Amniotic stem cell (primary cell): ENCODE results near the gene CIC.
A peak's percentile ranks its signal among the peaks of the same experiment; 100 is the strongest.

Experiments
- DNase-seq: peaks from one replicate; lab custom pipeline; 2025; lab: John Stamatoyannopoulos, UW

CIC gene

DNA sequence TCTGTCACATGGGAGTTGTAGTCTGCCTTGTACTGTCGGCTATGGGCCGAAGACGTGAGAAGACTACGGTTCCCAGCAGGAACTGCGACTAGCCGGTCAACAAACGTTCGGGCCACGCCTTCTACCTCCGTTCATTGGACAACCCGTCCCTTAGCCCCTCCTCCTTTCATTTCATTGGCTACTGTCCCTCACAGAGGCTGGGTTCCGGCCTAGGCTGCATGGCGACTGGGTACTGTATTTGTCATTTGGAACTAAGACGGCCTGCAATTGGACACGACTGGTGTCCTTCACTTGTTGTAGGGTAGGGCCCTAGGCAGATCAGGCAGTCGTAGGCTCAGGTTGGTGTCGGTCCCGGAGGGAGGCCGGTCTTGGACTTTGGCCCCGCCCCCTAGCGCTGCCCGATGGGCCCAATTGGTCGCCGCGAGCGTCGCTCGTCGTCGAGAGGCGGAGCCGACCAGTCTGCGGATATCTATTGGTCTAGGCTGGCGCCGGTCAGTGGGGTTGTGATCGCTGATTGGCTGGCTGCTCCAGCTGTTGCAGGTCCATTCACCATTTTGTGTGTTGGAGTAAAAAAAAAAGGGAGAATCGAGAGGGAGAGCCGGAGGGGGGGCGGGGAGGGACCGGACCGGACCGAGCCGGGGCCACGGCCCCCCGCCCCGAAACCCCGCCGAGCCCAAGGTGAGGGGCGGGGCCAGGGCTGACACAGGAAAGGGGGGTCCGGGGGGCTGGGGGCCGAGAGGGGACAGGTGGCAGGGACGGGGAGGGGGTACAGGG lies at the start of gene CIC:
Gene CIC (plus strand): TSS at position 549 of the 774 bp plus-strand sequence. CDS start 2,532 bp downstream, outside the sequence.
- DNase-seq = peak; percentile 100

DNA sequence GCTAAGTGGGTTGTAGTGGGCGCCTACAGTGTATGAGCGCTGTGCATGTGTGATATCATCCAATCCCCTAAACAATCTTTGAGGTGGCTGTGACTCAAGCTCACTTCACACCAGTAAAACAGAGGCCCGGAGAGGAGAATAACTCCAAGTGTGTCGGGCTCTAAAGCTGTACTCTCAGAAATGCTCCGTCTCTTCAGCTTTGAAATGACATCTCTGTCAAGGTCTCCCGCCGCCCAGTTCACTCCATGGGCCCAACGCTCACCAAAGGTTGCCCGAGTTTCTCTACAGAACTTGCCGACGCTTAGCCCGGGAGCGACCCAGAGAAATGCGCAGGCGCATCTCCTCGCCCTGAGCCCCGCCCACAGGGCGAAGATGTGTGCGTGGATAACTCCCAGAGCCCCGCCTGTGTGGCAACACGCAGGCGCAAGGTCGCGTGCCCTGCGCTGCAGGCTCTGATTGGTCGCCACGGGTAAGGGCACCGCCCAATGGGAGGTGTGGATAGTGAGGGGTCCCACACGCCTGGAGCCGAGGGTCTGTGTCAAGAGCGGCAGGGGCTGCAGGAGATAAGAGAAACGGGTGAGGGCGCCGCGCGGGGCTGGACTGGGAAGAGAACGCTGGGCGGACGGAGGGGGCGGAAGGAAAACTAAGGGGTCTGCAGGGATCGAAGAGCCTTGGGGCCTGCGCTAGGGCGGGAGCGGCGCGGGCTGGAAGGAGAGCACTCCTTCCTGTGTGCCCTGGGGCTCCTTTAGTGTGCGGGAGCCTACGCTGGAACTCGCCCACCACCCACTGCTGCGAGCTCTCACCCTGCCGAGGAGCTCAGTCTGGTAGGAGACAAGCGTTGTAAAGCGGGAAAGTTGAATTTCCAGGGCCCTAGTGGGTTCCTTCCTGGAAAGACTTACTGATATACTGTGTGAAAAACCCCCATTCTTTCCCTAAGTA lies 49.0 kb upstream of the CIC start, which contains the start of gene ZNF526:
Gene ZNF526 (plus strand): TSS at position 501 of the 939 bp plus-strand sequence. CDS start 4,092 bp downstream, outside the sequence.
- peak; percentile 95 for DNase-seq

DNA sequence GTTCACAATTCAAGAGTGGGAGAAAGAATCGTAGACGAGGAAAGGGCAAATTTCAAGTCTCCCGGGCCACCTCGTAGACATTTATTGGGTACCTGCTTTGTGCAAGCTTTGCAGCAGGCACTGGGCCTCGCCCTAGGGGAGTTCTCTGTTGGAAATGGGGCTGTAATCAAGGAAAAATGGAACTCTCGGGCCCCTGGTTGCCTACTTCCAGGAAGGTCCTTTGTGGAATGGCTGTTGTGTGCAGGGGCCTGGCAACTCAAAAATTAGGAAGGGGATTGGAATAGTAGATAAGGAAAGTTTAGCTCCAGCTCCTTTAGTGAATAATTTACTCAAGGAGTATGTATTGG lies 48.3 kb upstream of the CIC start:
- no peak for DNase-seq

DNA sequence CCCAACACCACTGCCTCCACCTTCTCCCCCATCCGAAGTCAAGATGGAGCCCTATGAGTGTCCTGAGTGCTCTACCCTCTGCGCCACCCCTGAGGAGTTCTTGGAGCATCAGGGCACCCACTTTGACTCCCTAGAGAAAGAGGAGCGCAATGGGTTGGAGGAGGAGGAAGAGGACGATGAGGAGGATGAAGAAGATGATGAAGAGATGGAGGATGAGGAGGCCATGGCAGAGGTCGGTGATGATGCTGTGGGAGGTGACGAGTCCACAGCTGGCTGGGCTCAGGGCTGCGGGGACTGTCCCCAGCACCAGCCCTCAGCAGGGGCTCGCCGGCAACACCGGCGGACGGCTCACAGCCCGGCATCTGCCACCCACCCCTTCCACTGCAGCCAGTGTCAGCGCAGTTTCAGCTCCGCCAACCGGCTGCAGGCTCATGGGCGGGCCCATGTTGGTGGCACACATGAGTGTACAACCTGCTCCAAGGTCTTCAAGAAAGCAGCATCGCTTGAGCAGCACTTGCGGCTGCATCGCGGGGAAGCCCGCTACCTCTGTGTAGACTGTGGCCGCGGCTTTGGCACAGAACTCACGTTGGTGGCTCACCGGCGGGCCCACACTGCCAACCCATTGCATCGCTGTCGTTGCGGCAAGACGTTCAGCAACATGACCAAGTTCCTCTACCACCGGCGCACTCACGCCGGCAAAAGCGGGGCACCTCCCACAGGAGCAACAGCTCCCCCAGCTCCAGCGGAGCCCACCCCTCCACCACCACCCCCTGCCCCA lies 43.9 kb upstream of the CIC start:
- no peak for DNase-seq

DNA sequence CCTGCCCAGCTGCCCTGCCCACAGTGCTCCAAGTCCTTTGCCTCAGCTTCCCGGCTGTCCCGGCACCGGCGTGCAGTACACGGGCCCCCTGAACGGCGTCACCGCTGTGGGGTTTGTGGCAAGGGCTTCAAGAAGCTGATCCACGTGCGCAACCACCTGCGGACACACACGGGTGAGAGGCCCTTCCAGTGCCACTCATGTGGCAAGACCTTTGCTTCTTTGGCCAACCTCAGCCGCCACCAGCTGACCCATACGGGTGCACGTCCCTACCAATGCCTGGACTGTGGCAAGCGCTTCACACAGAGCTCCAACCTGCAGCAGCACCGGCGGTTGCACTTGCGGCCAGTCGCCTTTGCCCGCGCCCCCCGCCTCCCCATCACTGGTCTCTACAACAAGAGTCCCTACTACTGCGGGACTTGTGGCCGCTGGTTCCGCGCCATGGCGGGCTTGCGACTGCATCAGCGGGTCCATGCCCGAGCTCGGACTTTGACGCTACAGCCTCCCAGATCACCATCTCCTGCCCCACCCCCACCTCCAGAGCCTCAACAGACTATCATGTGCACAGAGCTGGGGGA lies 43.2 kb upstream of the CIC start:
- DNase-seq = no peak

DNA sequence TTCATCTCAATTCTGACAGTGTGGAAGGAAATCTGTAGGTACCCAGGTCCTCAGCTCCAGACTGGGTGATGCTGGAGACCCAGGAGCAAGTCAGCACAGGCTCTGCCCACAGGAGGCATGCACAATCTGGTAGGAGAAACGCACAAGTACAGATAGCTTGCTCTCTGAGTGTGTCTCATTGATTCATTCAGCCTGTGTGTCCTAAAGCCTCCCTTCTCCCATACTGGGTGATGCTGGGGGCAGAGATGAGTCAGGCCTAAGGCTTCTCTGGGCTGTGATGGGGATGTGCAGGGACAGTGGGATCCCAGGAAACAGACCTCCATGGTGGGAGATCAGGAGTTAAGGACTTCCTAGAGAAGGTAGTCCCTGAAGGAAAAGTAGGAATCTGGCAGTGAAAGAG lies 42.2 kb upstream of the CIC start:
- no peak for DNase-seq

DNA sequence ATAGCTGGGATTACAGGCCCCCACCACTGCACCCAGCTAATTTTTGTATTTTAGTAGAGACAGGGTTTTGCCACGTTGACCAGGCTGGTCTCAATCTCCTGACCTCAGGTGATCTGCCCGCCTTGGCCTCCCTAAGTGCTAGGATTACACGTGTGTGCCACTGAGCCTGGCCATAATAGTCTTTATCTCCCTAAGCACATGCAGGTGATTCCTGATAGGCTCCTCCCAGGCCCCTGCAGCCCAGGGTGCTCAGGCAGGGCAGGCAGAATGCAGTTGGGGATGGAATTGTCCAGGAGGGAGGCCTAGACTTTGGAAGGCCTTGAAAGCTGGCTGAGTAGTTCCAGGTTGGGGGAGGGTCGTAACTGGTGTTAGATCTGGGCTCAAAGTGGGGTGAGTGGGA lies 40.4 kb upstream of the CIC start:
- DNase-seq = no peak

DNA sequence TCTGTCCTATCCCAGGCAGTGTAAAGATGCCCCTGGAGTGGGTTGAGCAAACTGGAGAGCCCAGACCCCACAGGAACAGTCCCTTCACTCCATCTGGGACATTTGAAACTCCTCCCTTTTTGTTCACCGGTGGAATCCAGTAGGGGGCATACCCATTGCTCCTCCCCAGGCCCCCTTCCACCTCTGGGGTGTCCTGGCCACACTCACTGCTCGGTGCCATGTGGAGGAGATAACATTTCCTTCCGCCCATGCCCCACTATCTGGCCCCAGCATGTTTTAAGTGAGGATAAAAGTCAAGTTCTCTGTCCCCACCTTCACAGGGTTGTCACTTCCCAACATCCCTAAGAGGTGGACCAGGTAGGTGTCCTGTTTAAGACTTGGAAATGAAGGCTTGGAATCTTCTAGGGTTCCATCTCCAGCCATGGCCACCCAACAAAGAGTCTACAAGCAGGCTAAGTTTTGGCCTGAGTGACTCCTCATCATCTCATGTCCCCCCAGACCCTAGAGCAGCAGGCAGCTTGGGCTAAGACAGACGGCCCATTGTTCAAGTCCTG lies 39.7 kb upstream of the CIC start:
- no peak for DNase-seq

DNA sequence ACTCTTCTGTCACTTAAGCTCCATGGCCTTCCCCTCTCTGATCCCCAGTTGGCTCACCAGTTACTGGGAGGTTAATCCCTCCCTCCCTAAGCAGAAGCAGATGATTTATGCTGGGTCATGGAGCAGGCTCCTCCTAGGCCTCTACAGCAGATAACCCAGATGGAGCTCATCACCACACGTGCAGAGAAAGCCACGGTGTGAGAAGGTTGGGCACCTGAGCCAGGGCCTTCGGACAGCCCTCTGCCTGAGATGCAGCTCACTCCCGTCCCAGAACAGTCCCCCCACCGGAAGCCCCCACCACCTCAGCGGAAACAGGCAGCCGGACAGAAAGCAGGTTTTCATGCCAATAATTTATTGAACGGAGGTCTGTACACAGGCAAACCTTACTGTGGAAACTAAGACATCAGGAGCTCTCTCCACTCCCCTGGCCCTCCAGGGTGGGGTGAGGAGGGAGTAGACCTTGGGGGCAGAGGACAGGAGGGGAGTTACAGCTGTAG lies 39.1 kb upstream of the CIC start:
- DNase-seq = no peak

DNA sequence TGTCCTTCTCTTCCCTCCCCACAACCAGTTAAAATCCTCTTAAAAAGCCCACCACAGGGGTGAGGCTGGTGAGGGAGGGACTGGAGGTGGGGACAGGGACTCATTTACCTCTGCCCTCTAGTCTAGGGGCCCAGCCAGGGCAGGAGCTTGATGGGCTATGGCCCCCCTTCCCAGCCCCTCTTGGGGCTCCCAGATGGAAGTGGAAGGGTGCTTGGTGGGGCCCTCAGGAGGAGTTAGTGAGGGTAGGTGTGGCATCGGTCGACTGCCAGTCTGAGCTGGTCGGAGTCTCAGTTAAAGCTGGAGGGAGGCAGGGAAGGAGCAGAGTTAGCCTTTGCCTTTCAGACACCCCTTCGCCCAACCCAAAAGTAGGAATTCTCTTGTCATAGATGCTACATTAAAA lies 38.5 kb upstream of the CIC start:
- no peak for DNase-seq

DNA sequence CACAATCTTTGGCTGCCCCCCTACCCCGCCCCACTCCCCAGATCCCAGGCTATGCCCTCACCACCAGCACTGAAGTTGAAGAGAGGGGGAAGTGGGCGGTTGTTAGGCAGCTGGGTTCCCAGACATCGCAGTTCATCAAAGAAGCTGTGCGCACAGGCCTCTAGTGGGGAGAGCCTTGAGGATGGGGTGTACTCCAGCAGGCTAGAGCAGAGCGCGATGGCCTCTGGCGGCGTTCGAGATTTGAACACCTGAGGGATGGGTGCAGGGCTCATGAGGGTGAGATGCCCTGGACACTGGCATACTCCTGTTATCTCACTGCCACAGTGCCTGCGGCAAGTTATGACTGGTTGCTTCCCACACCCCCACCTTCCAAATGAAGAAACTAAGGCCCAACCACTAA lies 36.6 kb upstream of the CIC start:
- DNase-seq = no peak

DNA sequence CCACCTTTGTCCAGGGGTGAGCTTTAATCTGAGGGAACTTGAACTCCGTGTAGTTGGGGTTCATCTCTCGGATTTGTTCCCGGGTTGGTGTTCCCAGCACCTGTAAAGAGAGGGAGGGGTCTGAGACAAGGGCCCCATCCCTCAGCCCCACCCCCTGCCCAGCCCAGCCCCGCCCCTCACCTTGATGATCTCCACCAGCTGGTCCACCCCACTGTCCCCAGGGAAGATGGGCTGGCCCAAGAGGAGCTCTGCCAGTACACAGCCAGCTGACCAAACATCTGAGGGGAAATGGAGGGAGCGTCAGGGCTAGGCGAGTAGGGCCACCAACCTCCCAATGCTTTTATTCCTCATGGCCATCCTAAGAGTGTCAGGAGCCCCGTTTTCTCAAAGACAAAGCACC lies 35.9 kb upstream of the CIC start:
- no peak for DNase-seq

DNA sequence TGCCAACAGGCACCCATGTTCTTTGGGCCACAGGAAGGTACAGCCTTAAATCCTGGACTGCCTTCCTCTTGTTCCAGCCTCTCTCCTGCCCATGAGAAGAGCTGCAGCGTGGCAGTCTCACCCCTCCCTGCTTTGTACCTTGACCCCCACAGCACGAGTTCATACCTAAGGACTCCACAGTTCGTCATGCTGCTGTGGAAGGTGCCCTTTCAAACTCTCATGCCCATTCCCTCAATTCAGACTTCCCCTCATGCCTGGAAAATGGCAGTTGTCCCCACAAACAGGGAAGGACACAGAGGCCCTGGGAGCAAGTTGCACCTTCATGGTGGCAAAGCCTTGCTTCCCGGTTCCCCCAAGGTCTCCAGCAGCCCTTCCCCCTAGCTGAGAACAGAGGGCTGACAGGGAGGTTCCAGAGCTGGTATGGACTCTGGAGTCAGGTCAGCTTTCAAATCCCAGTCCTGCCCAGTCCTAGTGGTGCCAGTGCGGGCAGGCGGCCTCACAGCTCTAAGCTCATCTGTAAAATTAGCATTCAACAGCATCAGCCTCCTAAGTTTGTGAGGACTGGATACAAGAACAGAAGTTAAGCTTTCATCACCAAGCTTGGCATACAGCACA lies 35.3 kb upstream of the CIC start:
- no peak for DNase-seq

DNA sequence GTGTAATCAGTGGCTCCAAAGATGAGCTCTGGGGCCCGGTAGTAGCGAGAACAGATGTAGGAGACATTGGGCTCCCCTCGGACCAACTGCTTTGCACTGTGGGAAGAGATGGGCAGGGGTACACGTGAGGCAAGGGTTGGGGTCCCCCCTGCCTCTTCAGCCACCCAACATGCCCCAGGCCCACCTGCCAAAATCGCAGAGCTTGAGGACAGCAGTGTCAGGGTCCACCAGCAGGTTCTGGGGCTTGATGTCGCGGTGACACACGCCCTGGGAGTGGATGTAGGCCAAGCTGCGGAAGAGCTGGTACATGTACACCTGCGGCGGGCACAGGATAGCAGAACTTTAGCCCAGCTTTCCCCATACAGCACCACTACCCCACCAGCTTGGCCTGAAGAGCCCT lies 34.7 kb upstream of the CIC start:
- DNase-seq = no peak

DNA sequence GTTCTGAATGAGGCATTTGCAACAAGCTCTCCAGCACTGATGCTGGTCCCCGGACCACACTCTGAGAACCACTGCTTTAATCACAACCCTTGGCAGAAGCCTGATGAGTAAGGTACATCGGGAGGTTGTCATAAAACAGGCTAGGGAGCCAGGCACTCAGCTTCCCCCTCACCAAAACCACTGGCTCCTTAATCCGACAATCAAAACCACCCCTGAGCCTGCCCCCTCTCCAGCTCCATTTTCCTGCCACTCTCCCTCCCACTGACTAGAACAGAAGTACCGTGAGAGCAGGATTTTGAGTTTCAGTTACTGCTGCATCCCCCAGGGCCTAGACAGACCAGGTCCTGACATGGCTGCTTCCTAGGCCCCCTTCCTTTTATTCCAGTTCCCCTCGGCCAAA lies 33.9 kb upstream of the CIC start:
- no peak for DNase-seq

DNA sequence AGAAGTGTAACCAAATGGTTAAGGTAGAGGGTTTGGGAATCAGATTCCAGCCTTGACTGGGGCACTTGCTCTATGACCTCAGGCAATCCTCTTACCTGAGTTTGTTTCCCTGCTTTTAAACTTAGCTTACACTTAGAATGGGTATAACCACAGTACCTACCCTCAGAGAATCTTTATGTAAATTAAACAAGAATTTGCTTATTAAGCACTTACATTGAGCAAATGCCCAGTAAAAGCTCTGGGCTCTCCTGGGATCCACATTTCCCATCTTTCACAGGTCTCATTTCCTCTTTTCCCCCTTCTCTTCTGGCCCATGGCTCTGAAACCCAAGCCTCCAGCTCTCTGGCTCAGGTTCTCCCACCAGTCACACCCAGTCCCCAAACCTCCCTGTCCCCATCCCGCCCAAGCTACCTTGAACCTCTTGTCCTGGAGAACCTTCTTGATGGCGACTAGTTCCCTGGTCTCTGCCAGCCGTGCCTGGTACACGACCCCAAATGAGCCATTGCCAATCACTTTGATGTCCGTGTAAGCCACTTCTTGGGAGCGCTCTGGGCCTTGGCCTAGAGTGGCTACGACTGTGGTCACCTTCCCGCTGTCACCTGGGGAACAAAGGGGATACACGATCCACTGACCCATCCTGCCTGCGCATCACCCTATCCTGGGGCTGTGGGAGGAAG lies 29.4 kb upstream of the CIC start:
- no peak for DNase-seq

DNA sequence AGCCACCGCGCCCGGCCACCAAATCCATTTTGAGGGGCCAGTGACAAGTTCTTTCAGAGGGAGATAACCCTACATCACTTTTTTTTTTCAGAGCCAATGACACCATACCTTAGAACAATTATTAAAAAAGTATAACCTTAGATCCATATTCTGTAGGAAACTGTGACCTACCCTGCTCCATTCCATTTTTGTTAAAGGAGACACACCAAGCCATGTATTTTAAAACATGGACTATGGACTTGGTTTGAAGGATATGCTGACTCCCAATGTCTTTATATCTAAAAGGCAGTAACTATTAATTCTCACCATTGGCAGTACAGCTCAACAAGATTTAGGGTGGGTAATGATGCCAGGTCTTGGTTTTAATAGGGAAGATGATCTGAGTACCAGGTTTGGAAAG lies 27.8 kb upstream of the CIC start:
- no peak for DNase-seq

DNA sequence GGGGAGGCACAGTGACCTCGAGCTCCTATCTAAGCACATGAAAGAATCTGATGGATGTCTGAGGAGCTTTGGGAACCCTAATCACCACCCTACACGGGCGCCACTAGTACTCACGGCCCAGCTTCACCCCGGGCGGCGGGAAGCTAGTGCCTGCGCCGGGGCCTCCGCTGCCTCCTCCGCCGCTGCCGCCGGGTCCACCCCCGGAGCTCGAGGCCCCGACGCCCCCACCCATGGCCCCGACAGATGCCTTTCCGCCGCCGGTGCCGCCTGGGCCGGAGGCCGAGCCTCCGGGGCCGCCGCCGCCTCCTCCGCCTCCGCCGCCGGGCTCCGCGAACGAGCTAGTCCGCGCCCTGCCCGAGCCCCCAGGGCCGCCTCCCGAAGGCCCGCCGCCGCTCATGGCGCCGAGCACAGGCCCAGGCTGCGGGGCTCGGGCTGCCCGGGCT lies 27.0 kb upstream of the CIC start:
- DNase-seq = no peak

DNA sequence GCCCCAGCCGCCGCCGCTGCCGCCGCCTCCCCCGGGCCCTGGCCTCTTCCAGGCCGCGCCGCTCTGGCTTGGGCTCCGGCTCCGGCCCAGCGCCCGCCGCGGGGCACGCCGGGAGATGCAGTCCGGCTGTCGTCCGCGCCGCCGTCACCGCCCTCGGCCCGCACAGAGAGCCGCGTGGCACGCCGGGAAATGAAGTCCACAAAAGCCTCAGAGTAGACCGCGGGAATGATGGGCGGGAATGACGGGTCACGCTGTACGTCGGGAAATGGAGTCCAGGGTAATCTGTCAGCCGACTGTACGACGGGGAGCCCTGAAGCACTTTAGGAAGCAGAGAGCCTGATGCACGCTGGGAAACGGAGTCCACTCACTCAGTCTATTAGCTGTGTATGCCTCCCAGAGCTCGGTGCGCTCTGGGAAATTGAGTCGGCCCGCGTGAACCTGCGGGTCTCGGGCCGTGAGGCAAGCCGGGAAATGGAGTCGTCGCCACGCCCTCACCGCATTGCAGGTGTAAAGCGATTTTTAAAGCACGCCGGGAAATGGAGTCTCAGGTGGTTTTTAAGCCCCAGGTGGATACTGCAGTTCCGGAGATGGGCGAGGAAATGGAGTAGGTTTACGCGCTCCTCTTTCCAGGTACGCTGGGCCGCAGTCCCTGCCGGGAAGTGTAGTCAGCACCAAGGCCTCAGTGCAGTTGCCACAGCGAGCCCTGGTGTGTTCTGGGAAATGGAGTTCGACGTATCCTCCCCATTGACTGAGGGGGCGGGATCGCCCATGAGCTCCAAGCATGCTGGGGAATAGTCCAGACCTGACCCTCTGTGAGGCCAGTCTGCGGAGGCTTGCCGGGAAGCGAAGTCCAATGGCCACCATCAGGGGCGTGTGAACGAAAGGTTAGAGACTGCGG lies 26.3 kb upstream of the CIC start, which contains the start of gene GSK3A:
Gene GSK3A (minus strand): TSS at position 91 of the 898 bp plus-strand sequence. CDS start 137 bp downstream, outside the sequence.
- peak; percentile 97 for DNase-seq
